ENCODE results near the gene GDNF.

- no peak for TF ChIP-seq POLR2A (IDR thresholded peaks at IDR 0.05)
- TF ChIP-seq CTCF (IDR thresholded peaks at IDR 0.05), result no peak
Measured at GRCh38 chr5:37801521-37801920, 38.3 kb downstream of the GDNF start.

Measured in tibial nerve (tissue), 3 donors.